Fibroblast of mammary gland (primary cell): ENCODE data around the gene TSPAN15.
"Not testable (repeated sequence)": the region's sequence is repeated elsewhere in the genome, so short reads cannot be mapped to it uniquely, and the experiment has no call there.

Experiments
- DNase-seq: peaks from one replicate; pipeline ENCODE4 v3.0.0-alpha.2; 2010; ENCODE audit warnings: low read depth
- H3K4me3 ChIP-seq: 2 replicates; pipeline ENCODE4 v1.5.1; 2011; ENCODE audit warnings: low read depth, mild to moderate bottlenecking, low read length, moderate library complexity; ENCODE audit not compliant: control insufficient read depth
- TF ChIP-seq, protein P1 (sequence below): conservative IDR thresholded peaks from 2 replicates; pipeline ENCODE4 v1.5.1; 2011; ENCODE audit warnings: low read depth, low read length, inconsistent platforms; ENCODE audit not compliant: control insufficient read depth, insufficient read depth

The TSPAN15 gene

DNA sequence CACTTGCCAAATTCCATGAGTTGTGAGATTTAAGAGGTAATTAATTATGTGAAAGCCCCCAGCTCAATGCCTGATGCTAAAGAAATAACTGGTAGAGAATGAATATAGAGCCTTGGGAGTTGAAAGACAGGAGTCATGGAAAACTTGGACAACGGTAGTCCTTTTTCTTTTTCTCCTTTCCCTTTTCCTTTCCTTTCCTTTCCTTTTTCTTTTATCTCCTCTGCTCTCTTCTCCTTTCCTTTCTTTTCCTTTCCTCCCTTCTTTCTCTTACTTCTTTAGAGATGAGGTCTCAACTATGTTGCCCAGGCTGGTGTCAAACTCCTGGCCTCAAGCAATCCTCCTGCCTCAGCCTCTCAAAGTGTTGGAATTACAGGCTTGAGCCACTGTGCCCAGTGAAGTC lies 7.9 kb upstream of the TSPAN15 start:
- no peak overlapping the region for H3K4me3 ChIP-seq
- TF ChIP-seq, protein P1, sequence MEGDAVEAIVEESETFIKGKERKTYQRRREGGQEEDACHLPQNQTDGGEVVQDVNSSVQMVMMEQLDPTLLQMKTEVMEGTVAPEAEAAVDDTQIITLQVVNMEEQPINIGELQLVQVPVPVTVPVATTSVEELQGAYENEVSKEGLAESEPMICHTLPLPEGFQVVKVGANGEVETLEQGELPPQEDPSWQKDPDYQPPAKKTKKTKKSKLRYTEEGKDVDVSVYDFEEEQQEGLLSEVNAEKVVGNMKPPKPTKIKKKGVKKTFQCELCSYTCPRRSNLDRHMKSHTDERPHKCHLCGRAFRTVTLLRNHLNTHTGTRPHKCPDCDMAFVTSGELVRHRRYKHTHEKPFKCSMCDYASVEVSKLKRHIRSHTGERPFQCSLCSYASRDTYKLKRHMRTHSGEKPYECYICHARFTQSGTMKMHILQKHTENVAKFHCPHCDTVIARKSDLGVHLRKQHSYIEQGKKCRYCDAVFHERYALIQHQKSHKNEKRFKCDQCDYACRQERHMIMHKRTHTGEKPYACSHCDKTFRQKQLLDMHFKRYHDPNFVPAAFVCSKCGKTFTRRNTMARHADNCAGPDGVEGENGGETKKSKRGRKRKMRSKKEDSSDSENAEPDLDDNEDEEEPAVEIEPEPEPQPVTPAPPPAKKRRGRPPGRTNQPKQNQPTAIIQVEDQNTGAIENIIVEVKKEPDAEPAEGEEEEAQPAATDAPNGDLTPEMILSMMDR, result no peak
- no peak for DNase-seq

- DNase-seq, result peak; percentile 66
- TF ChIP-seq, protein P1, result no peak
- H3K4me3 ChIP-seq, result no peak overlapping the region
Observed at GRCh38 chr10:69445041-69445440, 6.2 kb upstream of the TSPAN15 start.

GRCh38 chr10:69446229-69446628 lies 5.0 kb upstream of the TSPAN15 start:
- H3K4me3 ChIP-seq, result no peak overlapping the region
- no peak for DNase-seq
- TF ChIP-seq, protein P1, result no peak

GRCh38 chr10:69446650-69447151 lies 4.6 kb upstream of the TSPAN15 start:
- no peak overlapping the region for H3K4me3 ChIP-seq
- TF ChIP-seq, protein P1, result no peak
- DNase-seq, result peak; percentile 80

DNA sequence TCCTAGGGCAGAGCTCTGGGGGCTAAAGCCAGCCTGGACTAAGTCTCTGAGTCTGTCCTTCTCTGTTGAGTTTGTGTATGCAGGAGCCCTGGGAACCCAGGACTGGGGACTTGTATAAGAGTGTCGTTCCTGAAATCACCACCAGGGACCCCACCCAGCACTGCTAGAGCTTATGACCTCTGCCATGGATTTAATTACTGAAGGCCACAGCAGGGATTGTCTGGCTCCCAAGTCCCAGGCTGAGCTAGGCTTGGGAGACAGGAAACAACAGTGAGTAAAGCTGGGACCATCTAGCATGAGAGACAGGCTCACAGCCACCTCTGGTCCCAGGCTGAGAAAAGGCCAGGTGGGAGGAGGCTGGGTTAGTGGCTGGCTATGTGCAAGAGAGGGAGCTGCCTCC lies 1.4 kb upstream of the TSPAN15 start:
- no peak overlapping the region for H3K4me3 ChIP-seq
- TF ChIP-seq, protein P1, result peak; percentile 45
- peak; percentile 66 for DNase-seq

- not testable (repeated sequence) for H3K4me3 ChIP-seq, DNase-seq
Observed at GRCh38 chr10:69450395-69450794, 870 bp upstream of the TSPAN15 start.

- TF ChIP-seq, protein P1, result no peak
- no peak for DNase-seq
- peak overlapping the region; percentile 33 for H3K4me3 ChIP-seq
Observed at GRCh38 chr10:69451784-69452251, 553 bp downstream of the TSPAN15 start.
